Measurements from ENCODE around the gene PRKCZ.
"Not testable (repeated sequence)": the region's sequence is repeated elsewhere in the genome, so short reads cannot be mapped to it uniquely, and the experiment has no call there.

Gene PRKCZ

GRCh38 chr1:2090216-2090890 is 40.1 kb downstream of the PRKCZ start:
- no peak for DNase-seq

DNA sequence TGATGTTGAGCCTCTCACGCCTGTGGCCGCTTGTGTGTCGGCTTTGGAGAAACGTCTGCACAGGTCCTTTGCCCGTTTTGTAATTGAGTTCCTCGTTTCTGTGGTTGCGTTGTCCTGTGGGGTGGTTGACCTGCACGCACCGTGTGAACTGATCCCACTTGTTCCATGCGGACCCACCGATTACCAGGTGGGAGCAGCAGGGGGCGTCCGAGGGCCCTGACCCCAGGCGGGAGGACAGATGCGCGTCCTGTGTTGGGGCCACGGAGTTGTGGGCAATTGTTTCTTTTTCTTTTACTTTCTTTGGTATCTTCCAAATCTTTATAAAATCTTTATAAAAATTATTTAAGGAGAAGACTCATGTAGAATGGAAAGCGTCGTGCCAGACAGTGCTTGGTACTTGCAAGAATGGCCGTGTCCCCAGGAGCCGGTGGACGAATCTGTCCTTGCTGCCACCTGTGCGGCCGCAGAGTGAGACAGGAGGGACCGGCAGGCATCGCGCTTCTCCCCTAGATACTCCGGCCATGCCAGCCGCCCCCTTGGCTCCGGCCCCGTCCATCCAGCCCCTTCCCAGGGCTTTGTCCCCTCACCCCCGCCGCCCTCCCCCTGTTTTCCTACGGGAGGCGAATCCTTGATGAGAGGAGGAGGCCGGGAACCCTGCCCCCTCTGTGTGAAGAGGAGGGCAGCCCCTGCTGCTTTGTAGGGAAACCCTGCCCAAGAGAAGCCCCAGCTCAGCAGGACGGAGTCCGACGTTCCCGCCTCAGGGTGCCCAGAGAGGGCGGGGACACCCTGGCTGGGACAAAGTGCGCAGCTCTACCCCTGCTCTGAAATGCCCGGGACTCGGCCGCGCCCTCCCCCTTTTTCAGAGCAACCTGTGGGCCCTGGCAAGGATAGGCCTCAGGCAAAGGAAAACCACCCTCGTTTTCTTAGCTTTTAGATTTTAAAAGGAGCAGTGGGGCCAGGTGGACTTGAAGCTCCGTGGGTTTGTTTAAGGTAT is 41.7 kb downstream of the PRKCZ start:
- no peak for DNase-seq

- DNase-seq = no peak
Observed at GRCh38 chr1:2093055-2093454, 42.8 kb downstream of the PRKCZ start.

GRCh38 chr1:2093636-2094035 is 43.4 kb downstream of the PRKCZ start:
- DNase-seq = no peak

DNA sequence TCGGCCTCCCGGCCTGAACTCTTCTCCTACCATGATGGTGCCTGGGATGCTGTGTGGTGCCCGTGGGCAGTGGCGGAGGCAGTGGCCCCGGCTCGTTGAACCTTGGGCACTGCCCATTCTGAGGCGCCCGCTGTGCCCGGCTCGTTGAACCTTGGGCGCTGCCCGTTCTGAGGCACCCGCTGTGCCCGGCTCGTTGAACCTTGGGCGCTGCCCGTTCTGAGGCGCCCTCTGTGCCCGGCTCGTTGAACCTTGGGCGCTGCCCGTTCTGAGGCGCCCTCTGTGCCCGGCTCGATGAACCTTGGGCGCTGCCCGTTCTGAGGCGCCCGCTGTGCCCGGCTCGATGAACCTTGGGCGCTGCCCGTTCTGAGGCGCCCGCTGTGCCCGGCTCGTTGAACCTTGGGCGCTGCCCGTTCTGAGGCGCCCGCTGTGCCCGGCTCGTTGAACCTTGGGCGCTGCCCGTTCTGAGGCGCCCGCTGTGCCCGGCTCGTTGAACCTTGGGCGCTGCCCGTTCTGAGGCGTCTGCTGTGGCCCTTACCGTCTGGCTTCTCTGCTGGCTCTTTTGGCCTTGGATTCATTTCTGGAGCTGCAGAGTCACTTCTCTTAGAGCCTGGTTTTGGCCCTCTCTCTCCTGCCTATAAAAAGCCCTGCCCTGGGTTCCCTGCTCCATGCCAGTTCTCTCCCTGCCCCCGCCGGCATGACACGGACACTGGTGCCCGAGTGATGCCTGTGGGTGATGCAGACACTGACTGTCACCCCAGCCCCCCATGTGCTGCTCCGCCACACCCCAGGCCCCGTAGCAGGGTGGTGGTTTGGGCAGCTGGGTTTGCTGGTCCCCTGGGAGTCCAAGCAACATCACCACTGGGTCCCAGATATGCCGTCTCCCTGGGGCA is 44.3 kb downstream of the PRKCZ start:
- DNase-seq = not testable (repeated sequence)

- DNase-seq = no peak
Observed at GRCh38 chr1:2095394-2095793, 45.2 kb downstream of the PRKCZ start.

GRCh38 chr1:2095981-2096736 is 45.9 kb downstream of the PRKCZ start:
- no peak for DNase-seq

DNA sequence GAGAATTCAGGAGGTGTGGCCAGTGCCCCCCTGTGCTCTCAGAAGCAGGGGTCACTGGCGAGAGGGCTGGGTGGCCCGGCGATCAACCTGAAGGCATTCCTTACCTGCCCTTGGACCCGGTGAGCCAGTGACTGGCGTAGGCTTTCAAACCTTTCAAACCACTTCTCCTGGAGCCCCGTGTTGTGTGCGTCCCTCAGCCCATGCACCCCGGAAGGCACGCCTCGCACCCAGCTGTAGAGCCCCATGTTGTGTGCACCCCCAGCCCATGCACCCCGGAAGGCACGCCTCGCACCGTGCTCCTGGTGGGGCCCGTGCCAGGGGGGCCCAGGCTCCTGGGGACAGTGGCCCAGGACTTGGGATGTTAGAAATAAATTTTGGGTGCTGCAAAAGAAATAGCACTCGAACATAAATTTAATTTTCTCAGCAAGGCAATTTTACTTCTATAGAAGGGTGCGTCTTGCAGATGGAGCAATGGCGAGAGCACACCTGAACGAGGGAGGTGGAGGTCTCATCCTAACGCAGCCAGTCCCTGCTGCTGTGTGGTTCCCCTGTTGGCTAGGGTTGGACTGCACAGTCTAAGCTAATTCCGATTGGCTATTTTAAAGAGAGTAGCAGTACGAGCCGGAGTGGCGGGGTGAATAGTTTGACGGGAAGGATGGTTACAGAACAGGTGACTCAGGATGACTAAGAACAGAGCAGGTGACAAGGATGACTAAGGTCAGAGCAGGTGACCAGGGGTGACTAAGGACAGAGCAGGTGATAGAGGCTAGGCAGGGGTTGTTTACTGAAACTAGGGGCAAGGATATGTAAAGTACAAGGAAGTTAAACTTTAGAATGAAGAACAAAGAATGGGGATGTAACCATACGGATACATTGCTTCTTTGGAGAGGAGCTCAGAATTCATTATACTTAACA is 47.4 kb downstream of the PRKCZ start:
- no peak for DNase-seq

DNA sequence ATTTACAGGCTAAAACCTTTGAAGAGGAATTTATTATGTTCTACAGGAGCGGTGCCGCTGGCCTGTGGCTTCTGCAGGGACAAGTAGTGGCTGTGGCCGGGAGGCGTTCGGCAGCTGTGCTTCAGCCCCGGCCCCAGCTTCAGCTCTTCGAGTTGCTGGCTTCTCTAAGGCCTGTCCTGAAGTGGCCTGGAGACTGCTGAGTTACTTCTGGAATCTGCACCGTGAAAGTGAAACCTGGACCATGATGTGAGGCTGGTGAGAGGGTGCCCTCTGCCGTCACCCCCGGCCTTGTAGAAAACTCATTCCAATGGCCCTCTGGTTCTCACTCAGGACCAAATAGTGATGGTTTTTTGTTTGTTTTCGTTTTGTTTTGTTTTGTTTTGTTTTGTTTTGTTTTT is 48.1 kb downstream of the PRKCZ start:
- DNase-seq = no peak

DNA sequence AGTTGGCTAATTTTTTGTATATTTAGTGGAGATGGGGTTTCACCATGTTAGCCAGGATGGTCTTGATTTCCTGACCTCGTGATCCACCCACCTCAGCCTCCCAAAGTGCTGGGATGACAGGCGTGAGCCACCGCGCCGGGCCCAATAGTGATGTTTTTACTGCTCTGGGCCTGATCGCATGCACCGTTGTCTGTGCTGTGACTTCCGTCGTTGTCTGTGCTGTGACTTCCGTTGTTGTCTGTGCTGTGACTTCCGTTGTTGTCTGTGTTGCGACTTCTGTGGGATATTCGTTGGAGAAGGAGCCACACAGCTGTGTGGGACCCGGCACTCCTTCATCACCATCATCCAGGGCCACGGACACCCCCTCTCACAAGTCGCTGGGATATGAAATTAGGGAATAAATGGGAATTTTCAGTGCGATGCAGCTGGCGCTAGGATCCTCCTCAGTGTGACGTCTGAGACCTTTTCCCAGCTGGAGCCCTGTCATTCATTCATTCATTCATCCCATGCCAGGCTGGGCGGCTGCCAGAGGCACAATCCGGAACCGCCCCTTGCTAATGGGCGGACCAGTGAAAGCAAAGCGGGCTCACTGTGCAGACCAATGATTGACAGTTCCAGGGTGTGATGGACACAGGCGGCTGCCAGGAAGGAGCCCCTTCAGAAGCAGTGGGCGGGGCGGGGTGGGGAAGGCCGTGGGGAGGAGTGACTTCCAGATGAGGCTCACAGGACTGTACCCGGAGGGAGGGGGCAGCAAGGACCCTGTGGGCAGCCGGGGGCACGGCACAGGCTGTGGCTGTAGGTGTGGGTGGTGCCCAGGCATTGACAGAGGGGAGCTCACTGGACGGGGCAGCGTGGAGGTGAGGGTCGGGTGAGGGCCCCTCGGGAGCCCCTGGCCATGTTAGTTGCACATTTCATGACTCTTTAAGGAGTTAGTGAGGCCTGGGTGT is 48.9 kb downstream of the PRKCZ start:
- DNase-seq = peak; percentile 53

DNA sequence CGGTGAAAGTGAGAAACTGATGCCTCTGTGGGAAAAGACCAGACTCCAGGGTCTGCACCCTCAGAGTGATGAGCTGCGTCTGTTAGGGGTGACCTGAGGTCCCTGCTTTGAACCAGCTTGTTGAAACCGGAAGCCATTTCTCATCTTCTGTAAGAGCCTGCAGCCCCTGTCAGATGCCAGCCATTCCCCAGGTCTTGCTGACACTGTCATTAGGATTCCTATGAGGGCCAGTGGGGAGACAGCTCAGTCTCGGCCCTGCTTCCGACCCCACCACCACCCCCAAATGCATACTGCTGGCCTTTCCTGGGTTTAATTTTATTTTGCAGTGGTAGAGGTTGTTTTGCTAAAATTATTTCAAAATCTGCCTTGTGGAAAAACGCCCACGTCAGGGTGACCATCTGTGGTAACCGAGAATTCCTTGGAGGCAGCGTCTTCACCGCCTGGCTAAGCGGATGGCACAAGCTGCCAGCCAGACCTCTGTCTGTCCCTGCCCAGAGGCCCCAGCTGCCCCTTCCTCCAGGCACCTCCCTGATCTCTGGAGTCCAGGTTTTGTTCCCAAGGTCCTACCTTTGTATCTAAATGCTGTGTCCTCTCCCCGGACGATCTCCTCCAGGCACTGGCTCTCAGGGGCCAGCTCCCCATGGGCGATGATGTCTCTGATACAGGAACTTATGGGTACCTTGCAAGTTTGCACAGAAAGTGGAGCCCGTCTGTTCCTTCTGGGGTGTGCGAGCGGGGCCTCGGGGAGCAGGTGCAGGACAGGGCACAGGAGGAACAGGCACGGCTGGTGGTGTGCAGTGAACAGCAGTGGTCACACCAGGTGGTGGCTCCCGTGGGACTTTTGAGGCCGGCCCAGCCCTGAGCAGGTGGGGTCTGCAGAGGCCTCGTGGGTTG is 49.9 kb downstream of the PRKCZ start:
- no peak for DNase-seq

GRCh38 chr1:2100780-2101108 is 50.5 kb downstream of the PRKCZ start:
- DNase-seq = no peak

DNA sequence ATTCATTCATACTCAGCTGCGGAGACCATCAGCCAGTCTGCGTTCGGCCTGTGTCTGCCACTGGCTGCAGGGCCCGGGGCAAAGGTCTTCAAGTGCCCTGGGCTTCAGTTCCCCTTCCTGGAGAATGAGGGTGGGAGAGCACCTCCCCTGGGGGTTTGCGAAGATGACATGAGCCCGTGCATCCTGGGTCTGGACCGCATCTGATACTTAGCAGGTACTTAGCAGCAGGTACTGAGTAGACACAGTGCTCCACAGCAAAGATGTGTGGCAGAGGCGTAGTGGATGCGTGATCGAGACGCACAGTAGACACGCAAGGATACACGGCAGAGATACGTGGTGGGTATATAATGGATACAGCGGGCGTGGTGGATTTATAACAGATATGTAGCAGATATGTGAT is 51.3 kb downstream of the PRKCZ start:
- DNase-seq = no peak

- no peak for DNase-seq
Observed at GRCh38 chr1:2101946-2102345, 51.7 kb downstream of the PRKCZ start.

DNA sequence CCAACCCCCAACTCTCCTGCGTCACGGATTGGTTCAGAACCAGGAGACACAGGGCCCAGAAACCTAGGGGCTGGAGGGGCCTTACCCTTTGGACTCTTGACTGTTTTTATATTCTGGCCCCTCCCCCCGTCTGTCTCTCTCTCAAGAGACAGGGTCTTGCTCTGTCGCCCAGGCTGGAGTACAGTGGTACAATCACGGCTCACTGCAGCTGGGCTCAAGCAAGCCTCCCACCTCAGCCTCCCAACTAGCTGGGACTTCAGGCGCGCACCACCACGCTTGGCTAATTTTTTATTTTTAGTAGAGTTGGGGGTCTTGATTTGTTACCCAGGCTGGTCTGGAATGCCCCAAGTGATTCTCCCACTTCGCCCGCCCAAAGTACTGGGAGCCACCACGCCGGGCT is 52.5 kb downstream of the PRKCZ start:
- DNase-seq = no peak

- no peak for DNase-seq
Observed at GRCh38 chr1:2103266-2103900, 53.2 kb downstream of the PRKCZ start.

DNA sequence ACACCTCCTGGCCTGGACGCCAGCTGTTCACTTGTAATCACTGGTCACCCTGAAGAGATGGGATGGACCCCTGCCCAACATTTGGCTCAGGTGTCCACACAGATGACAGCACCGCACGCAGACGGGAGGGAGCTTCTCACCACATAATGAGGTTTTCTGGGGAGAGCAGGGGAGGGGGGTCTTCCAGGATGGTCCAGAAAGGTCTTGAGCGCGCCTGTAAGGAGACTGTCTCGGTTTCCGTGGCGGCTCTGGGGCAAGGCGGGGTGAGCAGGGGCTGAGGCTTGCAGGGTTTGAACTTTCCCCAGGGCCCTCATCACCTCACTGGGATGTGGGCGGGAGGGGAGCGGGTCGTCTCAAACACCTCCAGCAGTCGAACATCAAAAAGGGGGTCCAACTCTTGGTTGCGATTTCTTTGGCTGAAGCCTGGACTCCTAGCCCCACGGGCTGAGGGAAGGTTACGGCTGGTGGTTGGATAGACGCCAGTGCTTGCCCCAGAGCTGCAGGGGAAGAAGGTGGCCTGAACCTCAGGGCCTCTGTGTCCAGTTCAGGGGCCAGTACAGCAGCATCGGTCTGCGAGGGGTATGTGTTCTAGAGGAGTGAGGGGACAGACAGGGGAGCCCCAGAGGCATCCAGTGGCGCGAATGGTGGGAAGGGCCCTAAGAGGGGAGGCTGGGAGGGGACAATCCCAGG is 53.8 kb downstream of the PRKCZ start:
- no peak for DNase-seq
